HUDEP-2 (cell line): ENCODE results near the gene REX1BD.

Source experiments
- DNase-seq, 76 experiments: peaks; one replicate each; lab custom pipeline; 2025; ENCODE audit not compliant: unreplicated experiment in 76 of 76; lab: John Stamatoyannopoulos, UW

REX1BD gene

GRCh38 chr19:18612051-18612771, 23.6 kb downstream of the REX1BD start:
- no peak for DNase-seq

DNA sequence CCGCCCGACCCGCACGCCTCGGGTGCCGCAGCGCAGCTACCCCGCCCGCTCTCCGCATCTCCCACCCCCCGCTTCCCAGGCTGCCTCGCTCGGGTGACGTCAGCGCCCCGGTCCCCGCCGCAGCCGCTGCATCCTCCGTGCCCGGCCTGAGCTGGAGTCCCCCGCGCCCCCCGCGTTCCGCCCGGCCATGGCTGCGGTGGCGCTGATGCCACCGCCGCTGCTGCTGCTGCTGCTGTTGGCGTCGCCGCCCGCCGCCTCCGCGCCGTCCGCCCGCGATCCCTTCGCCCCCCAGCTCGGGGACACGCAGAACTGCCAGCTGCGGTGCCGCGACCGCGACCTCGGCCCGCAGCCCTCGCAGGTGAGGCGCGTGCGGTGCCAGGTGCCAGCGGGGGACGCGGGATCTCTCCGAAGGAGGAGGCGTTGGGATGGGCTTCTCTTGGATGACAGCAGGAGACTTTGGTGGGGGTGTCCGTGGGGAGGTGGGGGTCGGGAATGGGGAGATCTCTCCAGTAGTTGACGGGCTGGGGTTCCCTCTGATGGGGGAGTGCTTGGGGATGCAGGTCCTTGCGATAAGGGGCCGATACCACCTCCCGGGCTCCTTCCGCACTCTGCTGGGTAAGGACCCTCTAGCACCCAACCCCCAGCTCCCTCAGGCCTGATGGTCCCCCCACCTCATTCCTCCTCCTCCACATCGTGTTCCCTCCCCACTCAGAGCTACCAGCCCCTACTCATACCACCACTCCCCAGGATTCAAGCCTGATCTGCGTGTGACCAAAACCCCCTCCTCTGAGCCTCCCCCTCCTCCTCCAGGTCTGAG, 24.4 kb downstream of the REX1BD start, which contains the start of gene TMEM59L:
TMEM59L (plus strand) TSS at position 99 of the 817 bp plus-strand sequence; CDS start at position 188, 89 bp downstream.
- no peak for DNase-seq

DNA sequence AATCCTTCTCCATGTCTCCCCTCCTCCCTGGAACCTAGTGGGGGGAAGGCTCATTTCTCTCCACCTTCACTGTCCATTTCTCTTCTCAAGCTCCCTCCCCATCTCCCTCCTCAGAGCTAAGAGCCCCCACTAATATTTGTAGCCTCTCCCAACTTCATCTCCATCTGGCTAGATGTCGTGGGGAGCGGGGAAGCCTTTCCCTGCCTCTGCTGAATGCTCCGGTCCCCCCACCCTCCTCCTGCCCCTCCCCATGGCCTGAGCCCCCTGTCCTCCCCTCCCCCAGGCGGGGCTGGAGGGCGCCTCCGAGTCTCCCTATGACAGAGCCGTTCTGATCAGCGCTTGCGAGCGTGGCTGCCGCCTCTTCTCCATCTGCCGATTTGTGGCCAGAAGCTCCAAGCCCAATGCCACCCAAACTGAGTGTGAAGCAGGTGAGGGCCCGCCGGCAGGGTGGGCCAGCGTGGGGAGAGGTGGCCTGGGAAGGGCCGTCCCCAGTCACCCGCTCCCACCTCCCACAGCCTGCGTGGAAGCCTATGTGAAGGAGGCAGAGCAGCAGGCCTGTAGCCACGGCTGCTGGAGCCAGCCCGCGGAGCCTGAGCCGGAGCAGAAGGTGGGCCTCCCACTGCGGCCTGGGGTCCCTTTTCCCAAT, 25.1 kb downstream of the REX1BD start:
- DNase-seq = no peak

DNA sequence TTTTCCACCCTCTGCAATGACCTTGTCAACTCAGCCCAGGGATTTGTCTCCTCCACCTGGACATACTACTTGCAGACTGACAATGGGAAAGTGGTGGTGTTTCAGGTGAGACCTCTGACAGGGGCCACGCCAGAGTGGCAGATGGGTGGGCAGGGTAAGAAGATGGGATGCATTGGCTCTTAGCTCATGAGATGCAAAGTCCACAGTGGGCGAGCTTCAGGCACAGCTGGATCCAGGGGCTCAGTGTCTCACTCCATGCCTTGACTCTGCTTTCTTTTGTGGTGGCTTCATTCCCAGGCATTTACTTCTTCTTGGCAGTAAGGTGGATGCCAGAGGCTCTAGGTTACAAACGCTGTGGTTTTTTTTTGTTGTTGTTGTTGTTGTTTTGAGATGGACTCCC, 27.4 kb downstream of the REX1BD start:
- no peak for DNase-seq

DNA sequence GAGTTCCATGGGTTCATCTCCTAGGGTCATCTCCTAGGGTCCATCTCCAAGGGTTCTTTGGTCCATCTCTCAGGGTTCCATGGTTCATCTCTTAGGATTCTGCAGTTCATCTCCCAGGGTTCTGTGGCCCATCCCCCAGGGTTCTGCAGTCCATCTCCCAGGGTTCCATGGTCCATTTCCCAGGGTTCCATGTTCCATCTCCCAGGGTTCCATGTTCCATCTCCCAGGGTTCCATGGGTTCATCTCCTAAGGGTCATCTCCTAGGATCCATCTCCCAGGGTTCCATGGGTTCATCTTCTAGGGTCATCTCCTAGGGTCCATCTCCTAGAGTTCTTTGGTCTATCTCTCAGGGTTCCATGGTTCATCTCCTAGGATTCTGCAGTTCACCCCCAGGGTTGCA, 29.0 kb downstream of the REX1BD start:
- no peak for DNase-seq

DNA sequence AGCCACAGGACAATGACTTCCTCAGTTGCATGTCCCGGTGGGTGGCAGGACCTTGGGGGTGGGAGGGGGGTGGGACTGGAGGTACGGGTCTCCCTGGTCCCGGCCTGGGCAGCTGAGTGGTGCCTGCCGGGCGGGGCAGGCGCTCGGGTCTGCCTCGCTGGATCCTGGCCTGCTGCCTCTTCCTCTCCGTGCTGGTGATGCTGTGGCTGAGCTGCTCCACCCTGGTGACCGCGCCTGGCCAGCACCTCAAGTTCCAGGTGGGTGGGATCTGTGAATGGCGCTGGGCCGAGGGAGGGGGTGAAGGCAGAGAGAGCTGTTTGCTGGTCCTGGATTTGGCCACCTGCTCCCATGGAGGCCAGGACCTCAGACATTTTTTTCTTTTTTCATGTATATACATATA, 29.6 kb downstream of the REX1BD start:
- no peak for DNase-seq

- no peak for DNase-seq
Measured at GRCh38 chr19:18620311-18620710, 31.7 kb downstream of the REX1BD start.

GRCh38 chr19:18620902-18621301, 32.3 kb downstream of the REX1BD start:
- DNase-seq = no peak

DNA sequence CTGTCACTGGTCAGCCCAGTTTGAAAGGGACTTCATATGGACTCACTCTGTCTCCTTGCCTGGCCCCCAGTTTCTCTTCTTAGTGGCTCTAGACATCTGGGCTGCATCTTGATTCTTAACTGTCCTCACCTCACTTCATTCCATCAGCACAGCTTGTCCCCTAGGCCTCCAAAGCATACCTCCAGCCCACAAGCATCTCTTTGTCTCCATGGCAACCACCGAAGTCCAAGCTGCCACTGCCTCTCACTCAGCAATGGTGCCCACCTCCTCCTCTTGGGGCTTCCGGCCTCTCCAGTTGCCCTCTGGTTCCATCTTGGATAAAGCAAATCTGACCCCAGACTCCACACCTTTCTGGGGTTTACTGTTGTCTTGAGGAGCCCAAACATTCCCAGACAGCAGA, 38.3 kb downstream of the REX1BD start:
- no peak for DNase-seq

DNA sequence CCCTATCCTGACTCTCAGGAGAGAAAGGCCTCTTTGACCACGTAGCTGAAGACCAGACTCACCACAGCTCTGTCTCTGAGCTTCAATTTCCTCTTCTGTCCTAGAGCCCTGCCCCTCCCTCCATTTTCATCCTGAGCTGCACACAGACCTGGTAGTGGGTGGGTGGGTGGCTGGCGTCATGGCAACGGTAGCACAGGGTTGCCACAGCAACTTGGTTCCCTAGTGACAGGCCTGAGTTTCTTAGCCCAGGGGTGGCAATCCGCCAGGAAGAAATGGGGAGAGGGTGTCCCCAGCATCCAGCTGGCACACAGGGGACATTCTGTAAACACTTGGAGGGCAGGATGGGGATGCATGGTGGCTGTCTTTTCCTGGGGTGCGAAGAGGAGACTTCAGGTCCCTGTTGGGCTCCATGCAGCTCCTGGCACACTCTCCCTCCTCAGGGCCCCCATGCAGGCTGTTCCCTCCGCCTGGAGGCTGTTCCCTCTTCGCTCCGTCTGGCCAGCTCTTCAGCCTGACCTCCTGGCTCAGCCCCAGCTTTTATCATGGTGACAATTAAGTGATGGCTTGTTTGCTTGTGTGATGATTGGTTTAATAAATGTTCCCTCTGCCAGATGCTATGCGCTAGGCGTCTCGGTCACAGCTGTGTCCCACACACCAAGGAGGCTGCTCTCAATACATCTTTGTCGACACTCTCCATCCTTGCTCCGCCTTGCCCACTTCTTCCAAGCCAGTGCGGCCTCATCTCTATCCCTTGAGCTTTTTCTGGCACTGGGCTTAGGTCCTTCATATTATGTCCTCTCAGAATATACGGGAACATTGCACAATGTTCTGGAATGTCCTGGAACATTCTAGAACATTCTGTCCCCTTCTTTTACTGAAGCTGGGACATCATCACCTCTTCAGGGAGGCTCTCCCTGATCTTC, 40.8 kb downstream of the REX1BD start:
- DNase-seq = no peak

GRCh38 chr19:18633321-18633720, 44.7 kb downstream of the REX1BD start:
- DNase-seq = no peak

GRCh38 chr19:18634612-18635297, 46.2 kb downstream of the REX1BD start:
- DNase-seq = peak in 3 of 76 experiments; percentile 11 to 40 (median 17)

DNA sequence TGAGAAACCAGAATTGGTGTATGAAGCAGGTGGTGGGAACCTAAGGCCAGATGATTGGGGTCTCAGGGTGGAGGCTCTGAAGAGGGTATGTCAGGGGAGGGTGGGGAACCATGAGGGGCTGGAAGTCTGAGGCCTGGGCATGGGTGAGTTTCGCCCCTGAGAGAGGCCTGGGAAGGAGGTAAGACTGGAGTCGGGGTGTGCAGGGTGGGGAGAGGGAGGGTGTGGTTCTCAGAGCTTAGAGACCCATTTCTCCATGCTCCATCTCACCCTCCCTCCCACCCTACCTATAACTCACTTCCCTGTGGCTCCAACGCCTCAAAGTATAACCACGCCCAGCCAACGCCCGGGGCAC, 47.2 kb downstream of the REX1BD start:
- DNase-seq = no peak

DNA sequence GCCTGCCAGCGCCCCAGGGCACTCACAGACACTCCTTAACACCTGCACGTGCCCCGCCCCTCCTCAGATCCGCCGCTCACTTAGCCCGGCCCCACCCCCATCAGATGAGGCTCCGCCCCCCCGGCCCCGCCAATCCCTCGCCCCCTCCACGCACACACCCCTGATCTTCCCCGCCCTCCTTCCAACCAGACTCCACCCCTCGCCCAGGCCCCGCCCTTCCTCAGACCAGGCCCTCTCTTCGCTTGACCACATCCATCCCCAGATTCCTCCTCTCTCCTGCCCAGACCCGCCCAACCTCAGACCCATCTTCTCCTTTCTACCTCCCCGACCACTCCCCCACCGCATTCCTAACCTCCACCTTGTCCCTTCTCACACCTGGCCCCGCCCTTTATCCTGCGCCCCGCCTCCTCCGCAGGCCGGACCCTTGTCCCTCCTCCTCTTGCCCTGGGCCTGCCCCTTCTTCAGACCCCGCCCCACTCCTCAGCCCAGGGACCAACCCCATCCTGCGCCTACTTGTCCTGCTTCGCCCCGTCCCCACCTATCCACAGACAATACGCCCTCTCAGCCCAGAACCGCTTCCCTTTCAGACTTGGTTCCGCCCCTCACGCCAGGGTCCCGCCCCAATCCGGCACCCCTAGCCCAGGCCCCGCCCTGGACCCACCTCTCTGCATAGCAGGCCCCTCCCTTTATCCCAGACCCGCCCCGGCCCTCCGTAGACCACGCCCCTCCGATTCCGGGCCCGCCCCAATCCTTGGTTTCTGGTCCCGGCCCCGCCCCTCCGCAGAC, 47.8 kb downstream of the REX1BD start:
- peak; percentile 79 to 100 (median 98) for DNase-seq

- DNase-seq = no peak
Measured at GRCh38 chr19:18636969-18637629, 48.5 kb downstream of the REX1BD start, which contains the start of gene KLHL26. Gene KLHL26, plus strand, starts transcription at chr19:18637028. Its CDS starts 27 bp downstream, at chr19:18637055.

- peak in 4 of 76 experiments; percentile 12 to 34 (median 17) for DNase-seq
Measured at GRCh38 chr19:18637673-18638630, 49.4 kb downstream of the REX1BD start.

GRCh38 chr19:18639706-18640243, 51.2 kb downstream of the REX1BD start:
- no peak for DNase-seq
